ENCODE data around the gene ATP2C1. TPM values are rescaled to one million over a fixed set of nuclear protein-coding genes. Genes with fewer than 3 reads are reported as not detected.

The ATP2C1 gene
- total RNA-seq, 6 experiments from 2014 or later: 19.2 to 44.0 (median 27.5) TPM

GRCh38 chr3:130870423-130870822 is 23.5 kb upstream of the ATP2C1 start:
- TF ChIP-seq POLR2A (IDR thresholded peaks at IDR 0.05): no peak
- no peak for TF ChIP-seq CTCF (IDR thresholded peaks at IDR 0.05)
- no peaks in the 10 kb centered on the region for H3K36me3 ChIP-seq
- no peaks in the 10 kb centered on the region for H3K9me3 ChIP-seq
- no peak overlapping the region for H3K27ac ChIP-seq
- intact Hi-C loops (cut with DNase I): no loop called here
- no peak for DNase-seq
- H3K4me3 ChIP-seq: no peak overlapping the region
- H3K27me3 ChIP-seq: no peaks in the 10 kb centered on the region
- ATAC-seq: no peak
- no peaks in the 10 kb centered on the region for H3K4me1 ChIP-seq
- 41% methylated on average over 1 of the region's 1 CpG for WGBS (ENCODE audit: insufficient coverage, low coverage, low lambda C conversion rate, missing lambda C conversion rate)

GRCh38 chr3:130876594-130876993 is 17.3 kb upstream of the ATP2C1 start:
- intact Hi-C loops (cut with DNase I): no loop called here
- H3K27ac ChIP-seq: no peak overlapping the region
- WGBS (ENCODE audit: insufficient coverage, low coverage, low lambda C conversion rate, missing lambda C conversion rate): 39% methylated on average over 2 of the region's 2 CpGs
- H3K27me3 ChIP-seq: no peaks in the 10 kb centered on the region
- H3K36me3 ChIP-seq: no peaks in the 10 kb centered on the region
- H3K4me3 ChIP-seq: no peak overlapping the region
- TF ChIP-seq CTCF (IDR thresholded peaks at IDR 0.05) (no peak), POLR2A (IDR thresholded peaks at IDR 0.05) (no peak)
- H3K9me3 ChIP-seq: no peaks in the 10 kb centered on the region
- no peak for ATAC-seq
- no peak for DNase-seq
- H3K4me1 ChIP-seq: no peaks in the 10 kb centered on the region

GRCh38 chr3:130878464-130878863 is 15.4 kb upstream of the ATP2C1 start:
- intact Hi-C loops (cut with DNase I): no loop called here

GRCh38 chr3:130889416-130889946 is 4.4 kb upstream of the ATP2C1 start:
- H3K4me1 ChIP-seq: no peaks in the 10 kb centered on the region
- H3K36me3 ChIP-seq: no peaks in the 10 kb centered on the region
- TF ChIP-seq POLR2A (IDR thresholded peaks at IDR 0.05) (no peak), CTCF (IDR thresholded peaks at IDR 0.05) (no peak)
- H3K9me3 ChIP-seq: peaks cover 0 to 5% (median 0%) of the 10 kb centered on the region in 4 donors
- no peak overlapping the region for H3K27ac ChIP-seq
- 73% methylated on average over 1 of the region's 1 CpG for WGBS (ENCODE audit: insufficient coverage, low coverage, low lambda C conversion rate, missing lambda C conversion rate)
- no peak for ATAC-seq
- intact Hi-C loops (cut with DNase I): loop anchor here in 1 of 2 donors (10.0 kb wide), 1 partner anchor 125 kb away; no protein-coding TSS in a partner anchor
- no peak overlapping the region for H3K4me3 ChIP-seq
- no peak for DNase-seq
- no peaks in the 10 kb centered on the region for H3K27me3 ChIP-seq

More at GRCh38 chr3:130878464-130878863, 15.4 kb upstream of the ATP2C1 start:
- no peaks in the 10 kb centered on the region for H3K36me3 ChIP-seq
- DNase-seq: no peak
- no peak overlapping the region for H3K27ac ChIP-seq
- H3K9me3 ChIP-seq: no peaks in the 10 kb centered on the region
- no peak for TF ChIP-seq CTCF (IDR thresholded peaks at IDR 0.05)
- no peak for TF ChIP-seq POLR2A (IDR thresholded peaks at IDR 0.05)
- H3K4me1 ChIP-seq: no peaks in the 10 kb centered on the region
- H3K27me3 ChIP-seq: no peaks in the 10 kb centered on the region
- H3K4me3 ChIP-seq: no peak overlapping the region
- ATAC-seq: no peak
